IMR-90 (cell line): ENCODE results near the gene CTNNA1. TPM values are rescaled to one million over a fixed set of nuclear protein-coding genes. Genes with fewer than 3 reads are reported as not detected.

ENCODE experiments used
- ATAC-seq: fragments of 200-7000 bp; cut with Tn5 transposase; 2 replicates; pipeline ENCODE4 v1.9.1; 2020; ENCODE audit warnings: low read depth, mild to moderate bottlenecking, moderate library complexity
- BruUV-seq: library from RNA; stranded (reverse); fragments of 400-500 nt; replicated peaks from 2 replicates; lab custom pipeline; 2021; lab: Mats Ljungman, UMichigan
- CTCF ChIA-PET: fragments of 300-600 bp; formaldehyde crosslinking; extraction: SDS; loops from one replicate; lab custom pipeline; 2021; ENCODE audit warnings: antibody characterized with exemption; lab: Yijun Ruan, JAX
- POLR2A ChIA-PET: fragments of 300-600 bp; sonication (Branson Sonifier 250); formaldehyde crosslinking; loops from one replicate; lab custom pipeline; 2022; ENCODE audit warnings: antibody characterized with exemption; ENCODE audit not compliant: unreplicated experiment; lab: Charles Lee
- DNase-seq: peaks from one replicate; pipeline ENCODE4 v3.0.0; 2013
- H2AFZ ChIP-seq: replicated peaks from 2 replicates; pipeline ENCODE3; 2013; ENCODE audit warnings: low read length, mild to moderate bottlenecking; ENCODE audit not compliant: poor library complexity
- H2AK5ac ChIP-seq: 2 replicates; pipeline ENCODE4 v1.6.1; 2013; ENCODE audit warnings: low read depth, low read length, inconsistent platforms
- H2AK9ac ChIP-seq: replicated peaks from 2 replicates; pipeline ENCODE3; 2013; ENCODE audit warnings: mild to moderate bottlenecking, low read depth, low read length, moderate library complexity; ENCODE audit not compliant: poor library complexity
- H2BK120ac ChIP-seq: 2 replicates; pipeline ENCODE4 v1.6.1; 2013; ENCODE audit warnings: low read depth, low read length, inconsistent platforms
- H2BK15ac ChIP-seq: 3 replicates; pipeline ENCODE4 v1.6.1; 2013; ENCODE audit warnings: low read depth, low read length, inconsistent platforms
- H2BK20ac ChIP-seq: 2 replicates; pipeline ENCODE4 v1.6.1; 2013; ENCODE audit warnings: low read depth, mild to moderate bottlenecking, inconsistent platforms, low read length, moderate library complexity
- H2BK5ac ChIP-seq: 2 replicates; pipeline ENCODE4 v1.6.1; 2013; ENCODE audit warnings: mild to moderate bottlenecking, low read depth, low read length, inconsistent platforms; ENCODE audit not compliant: poor library complexity, severe bottlenecking
- H3K14ac ChIP-seq: replicated peaks from 2 replicates; pipeline ENCODE4 v1.6.1; 2013; ENCODE audit warnings: low read depth, low read length, inconsistent platforms
- H3K18ac ChIP-seq: 2 replicates; pipeline ENCODE4 v1.6.1; 2013; ENCODE audit warnings: low read depth, low read length, control low read depth
- H3K23ac ChIP-seq: 2 replicates; pipeline ENCODE4 v1.6.1; 2013; ENCODE audit warnings: low read depth, low read length, inconsistent platforms
- H3K27ac ChIP-seq: 2 replicates; pipeline ENCODE4 v1.5.1; 2013; ENCODE audit warnings: mild to moderate bottlenecking, control low read depth, low read length; ENCODE audit not compliant: insufficient read depth
- H3K27me3 ChIP-seq: 2 replicates; pipeline ENCODE4 v1.6.1; 2013; ENCODE audit warnings: low read length; ENCODE audit not compliant: control insufficient read depth, insufficient read depth
- H3K36me3 ChIP-seq: 2 replicates; pipeline ENCODE4 v1.6.1; 2013; ENCODE audit warnings: low read length, mixed read lengths; ENCODE audit not compliant: control insufficient read depth, insufficient read depth
- H3K4ac ChIP-seq: 2 replicates; pipeline ENCODE4 v1.6.1; 2013; ENCODE audit warnings: low read depth, low read length, inconsistent platforms
- H3K4me1 ChIP-seq: 2 replicates; pipeline ENCODE4 v1.6.1; 2013; ENCODE audit warnings: low read length, mixed read lengths; ENCODE audit not compliant: control insufficient read depth, insufficient read depth
- H3K4me2 ChIP-seq: 2 replicates; pipeline ENCODE4 v1.6.1; 2013; ENCODE audit warnings: low read depth, mild to moderate bottlenecking, control low read depth, low read length, moderate library complexity
- H3K4me3 ChIP-seq: 2 replicates; pipeline ENCODE4 v1.5.1; 2013; ENCODE audit warnings: low read depth, mild to moderate bottlenecking, control low read depth, low read length, moderate library complexity; ENCODE audit not compliant: insufficient read depth
- H3K56ac ChIP-seq: 2 replicates; pipeline ENCODE4 v1.6.1; 2013; ENCODE audit warnings: low read length, inconsistent platforms; ENCODE audit not compliant: insufficient read depth; ENCODE audit errors: extremely low read depth
- H3K79me1 ChIP-seq, 2 experiments: 2 replicates each; pipeline ENCODE4 v1.6.1; 2013; ENCODE audit warnings: low read length in 2 of 2, inconsistent platforms in 1 of 2, low read depth in 1 of 2
- H3K9ac ChIP-seq: 2 replicates; pipeline ENCODE4 v1.6.1; 2013; ENCODE audit warnings: low read depth, low read length, control low read depth
- H3K9me1 ChIP-seq: 2 replicates; pipeline ENCODE4 v1.6.1; 2013; ENCODE audit warnings: low read length, inconsistent platforms; ENCODE audit not compliant: insufficient read depth
- H3K9me3 ChIP-seq: 2 replicates; pipeline ENCODE4 v1.6.1; 2013; ENCODE audit warnings: low read length; ENCODE audit not compliant: control insufficient read depth, insufficient read depth
- H4K20me1 ChIP-seq: 2 replicates; pipeline ENCODE4 v1.6.1; 2013; ENCODE audit warnings: low read length, inconsistent platforms; ENCODE audit not compliant: insufficient read depth
- H4K5ac ChIP-seq: 2 replicates; pipeline ENCODE4 v1.6.1; 2013; ENCODE audit warnings: mild to moderate bottlenecking, low read depth, low read length, control low read depth
- H4K8ac ChIP-seq, 2 experiments: 2 replicates each; pipeline ENCODE4 v1.6.1; 2013; ENCODE audit warnings: low read depth in 2 of 2, low read length in 2 of 2, control low read depth in 1 of 2, inconsistent platforms in 1 of 2
- H4K91ac ChIP-seq: 2 replicates; pipeline ENCODE4 v1.6.1; 2013; ENCODE audit warnings: low read depth, low read length, inconsistent platforms; ENCODE audit not compliant: insufficient read depth
- BHLHE40 ChIP-seq: fragments of 150-350 bp; IDR thresholded peaks from 2 replicates; pipeline ENCODE4 v1.6.1; 2016; ENCODE audit warnings: mild to moderate bottlenecking, low read depth, low read length
- CEBPB ChIP-seq: IDR thresholded peaks from 2 replicates; pipeline ENCODE4 v1.6.1; 2012; ENCODE audit warnings: low read depth, low read length, improper control_type of control experiment
- CHD1 ChIP-seq: IDR thresholded peaks from 2 replicates; pipeline ENCODE4 v1.6.1; 2012; ENCODE audit warnings: low read depth, low read length, improper control_type of control experiment
- CTCF ChIP-seq: conservative IDR thresholded peaks from 2 replicates; pipeline ENCODE4 v1.5.1; 2012; ENCODE audit warnings: mild to moderate bottlenecking, low read depth, low read length, improper control_type of control experiment
- ELK1 ChIP-seq: fragments of 150-350 bp; IDR thresholded peaks from 2 replicates; pipeline ENCODE4 v1.6.1; 2016; ENCODE audit warnings: low read depth, mild to moderate bottlenecking, low read length, moderate library complexity, borderline replicate concordance
- FOS ChIP-seq: fragments of 150-350 bp; IDR thresholded peaks from 2 replicates; pipeline ENCODE4 v1.6.1; 2016; ENCODE audit warnings: low read depth, low read length
- MAFK ChIP-seq: IDR thresholded peaks from 2 replicates; pipeline ENCODE4 v1.6.1; 2012; ENCODE audit warnings: low read depth, low read length, improper control_type of control experiment
- MAZ ChIP-seq: IDR thresholded peaks from 2 replicates; pipeline ENCODE4 v1.6.1; 2012; ENCODE audit warnings: low read depth, mild to moderate bottlenecking, low read length, improper control_type of control experiment, moderate library complexity, borderline replicate concordance
- MXI1 ChIP-seq: IDR thresholded peaks from 2 replicates; pipeline ENCODE4 v1.6.1; 2012; ENCODE audit warnings: low read depth, mild to moderate bottlenecking, low read length, moderate library complexity, borderline replicate concordance
- NFE2L2 ChIP-seq: fragments of 150-350 bp; IDR thresholded peaks from 2 replicates; pipeline ENCODE4 v1.6.1; 2016; ENCODE audit warnings: low read depth, mild to moderate bottlenecking, low read length
- POLR2A ChIP-seq: IDR thresholded peaks from 2 replicates; pipeline ENCODE4 v1.6.1; 2012; ENCODE audit warnings: mild to moderate bottlenecking, low read depth, low read length
- RAD21 ChIP-seq: IDR thresholded peaks from 2 replicates; pipeline ENCODE4 v1.6.1; 2012; ENCODE audit warnings: low read length, improper control_type of control experiment
- RCOR1 ChIP-seq: IDR thresholded peaks from 2 replicates; pipeline ENCODE4 v1.6.1; 2012; ENCODE audit warnings: mild to moderate bottlenecking, low read length, improper control_type of control experiment; ENCODE audit not compliant: insufficient replicate concordance
- RFX5 ChIP-seq: IDR thresholded peaks from 2 replicates; pipeline ENCODE4 v1.8.0; 2012; ENCODE audit warnings: low read depth, mild to moderate bottlenecking, low read length, moderate library complexity
- SMC3 ChIP-seq: fragments of 150-350 bp; IDR thresholded peaks from 2 replicates; pipeline ENCODE4 v1.6.1; 2016; ENCODE audit warnings: low read depth, mild to moderate bottlenecking, antibody characterized with exemption, low read length, moderate library complexity
- USF2 ChIP-seq: fragments of 150-350 bp; IDR thresholded peaks from 2 replicates; pipeline ENCODE4 v1.6.1; 2017; ENCODE audit warnings: mild to moderate bottlenecking, antibody characterized with exemption, low read length, low read depth
- WGBS, 2 experiments: methylation state at CpG; one replicate each; pipeline versions ENCODE4 v1.1.5 to v1.1.7; 2013; ENCODE audit warnings: missing lambda C conversion rate in 2 of 2; ENCODE audit not compliant: insufficient read length in 1 of 2; ENCODE audit errors: extremely low coverage in 2 of 2; 5-methylcytosine and 5-hydroxymethylcytosine counted together
- dilution Hi-C: fragments of 300-500 bp; cut with HindIII; formaldehyde crosslinking; loops from one replicate; pipeline ENCODE4 v1.14.3; 2018; ENCODE audit warnings: low sequenced_read_pairs; ENCODE audit not compliant: unreplicated experiment
- in situ Hi-C: fragments of 300-500 bp; cut with MboI; formaldehyde crosslinking; loops from 3 replicates; pipeline ENCODE4 v1.14.3; 2019; ENCODE audit warnings: low sequenced_read_pairs, inconsistent platforms, mixed read lengths
- intact Hi-C: fragments of 100-400 bp; cut with micrococcal nuclease; formaldehyde crosslinking; loops from 2 replicates; pipeline ENCODE4 v1.10.0; 2022
- polyA plus RNA-seq, 3 experiments: library from polyadenylated mRNA; depleted of rRNA; stranded (reverse); fragments of >200 nt; gene quantifications; 2 replicates each; pipeline ENCODE4 v1.2.3, GENCODE V29; 2012; ENCODE audit warnings: low replicate concordance in 1 of 3
- total RNA-seq: library from RNA; depleted of rRNA; stranded (reverse); fragments of >200 nt; gene quantifications from 2 replicates; pipeline ENCODE4 v1.2.3, GENCODE V29; 2012

CTNNA1 gene
- total and polyA plus RNA-seq, 2 of the 4 experiments (the other 2 are of a cell fraction): 220 to 471 TPM

- H3K9me1 ChIP-seq: peaks cover 8% of the 10 kb centered on the region; the same call in 1 of the 2 replicates
- H4K20me1 ChIP-seq: peaks cover 7% of the 10 kb centered on the region
- no peaks in the 10 kb centered on the region for H3K9me3 ChIP-seq
- DNase-seq (no peak), ATAC-seq (no peak)
- peaks cover 25% of the 10 kb centered on the region for H3K4me1 ChIP-seq
- H3K9ac ChIP-seq: no peak overlapping the region
- H3K27ac ChIP-seq: no peak overlapping the region
- no peak overlapping the region for H2AFZ ChIP-seq
- H2BK120ac ChIP-seq: no peak overlapping the region
- H2BK20ac ChIP-seq: no peak overlapping the region
- intact Hi-C loops: no loop called here
- in situ Hi-C loops: no loop called here
- H3K18ac ChIP-seq: no peak overlapping the region
- dilution Hi-C loops: no loop called here
- peaks cover 6% of the 10 kb centered on the region; the same call in 1 of the 2 replicates for H3K36me3 ChIP-seq
- ChIA-PET CTCF (no interaction called here), POLR2A (no interaction called here)
- H4K8ac ChIP-seq: no peak overlapping the region
- BruUV-seq: no TSS peak
- H3K56ac ChIP-seq: no peak overlapping the region
- H3K27me3 ChIP-seq: no peaks in the 10 kb centered on the region
- no peak overlapping the region for H2BK15ac ChIP-seq
- no peak overlapping the region for H3K4me3 ChIP-seq
- no peak overlapping the region for H2AK5ac ChIP-seq
- H2BK5ac ChIP-seq: no peak overlapping the region
- no peak overlapping the region for H3K14ac ChIP-seq
- H4K5ac ChIP-seq: no peak overlapping the region
- H4K91ac ChIP-seq: no peak overlapping the region
- H3K79me1 ChIP-seq: no peaks in the 10 kb centered on the region; a peak in 1 of 4 replicates
- WGBS, 2 experiments: 100% methylated on average over 1 of the region's 17 CpGs; no CpG with 5 or more reads in 1 of the 2 experiments
- no peak overlapping the region for H3K4me2 ChIP-seq
- no peak for TF ChIP-seq MAZ
- no peak for TF ChIP-seq CHD1
- TF ChIP-seq USF2: no peak
- no peak for TF ChIP-seq RCOR1
- no peak for TF ChIP-seq ELK1
- no peak for TF ChIP-seq CEBPB
- no peak for TF ChIP-seq RFX5
- TF ChIP-seq MAFK: no peak
- TF ChIP-seq FOS: no peak
- TF ChIP-seq SMC3: no peak
- no peak for TF ChIP-seq CTCF
- TF ChIP-seq MXI1: no peak
- TF ChIP-seq BHLHE40: no peak
- no peak for TF ChIP-seq NFE2L2
- no peak for TF ChIP-seq RAD21
- TF ChIP-seq POLR2A: no peak
- H3K23ac ChIP-seq: no peak overlapping the region
- H3K4ac ChIP-seq: no peak overlapping the region
- H2AK9ac ChIP-seq: no peak overlapping the region
These were observed 198.9 kb downstream of the CTNNA1 start for GRCh38 chr5:138951986-138952735.
